22Rv1 (cell line): ENCODE measurements around the gene PLA2G6.

Source experiments
- ZFX ChIP-seq: fragments of 450-650 bp; IDR thresholded peaks from 2 replicates; pipeline ENCODE4 v1.6.1; 2017; ENCODE audit warnings: antibody characterized with exemption, borderline replicate concordance
- TF ChIP-seq, protein P1 (sequence below): fragments of 450-650 bp; IDR thresholded peaks from 2 replicates; pipeline ENCODE4 v1.5.1; 2017; ENCODE audit warnings: mild to moderate bottlenecking

GRCh38 chr22:38069372-38070249 is 112.0 kb downstream of the PLA2G6 start:
- TF ChIP-seq, protein P1, sequence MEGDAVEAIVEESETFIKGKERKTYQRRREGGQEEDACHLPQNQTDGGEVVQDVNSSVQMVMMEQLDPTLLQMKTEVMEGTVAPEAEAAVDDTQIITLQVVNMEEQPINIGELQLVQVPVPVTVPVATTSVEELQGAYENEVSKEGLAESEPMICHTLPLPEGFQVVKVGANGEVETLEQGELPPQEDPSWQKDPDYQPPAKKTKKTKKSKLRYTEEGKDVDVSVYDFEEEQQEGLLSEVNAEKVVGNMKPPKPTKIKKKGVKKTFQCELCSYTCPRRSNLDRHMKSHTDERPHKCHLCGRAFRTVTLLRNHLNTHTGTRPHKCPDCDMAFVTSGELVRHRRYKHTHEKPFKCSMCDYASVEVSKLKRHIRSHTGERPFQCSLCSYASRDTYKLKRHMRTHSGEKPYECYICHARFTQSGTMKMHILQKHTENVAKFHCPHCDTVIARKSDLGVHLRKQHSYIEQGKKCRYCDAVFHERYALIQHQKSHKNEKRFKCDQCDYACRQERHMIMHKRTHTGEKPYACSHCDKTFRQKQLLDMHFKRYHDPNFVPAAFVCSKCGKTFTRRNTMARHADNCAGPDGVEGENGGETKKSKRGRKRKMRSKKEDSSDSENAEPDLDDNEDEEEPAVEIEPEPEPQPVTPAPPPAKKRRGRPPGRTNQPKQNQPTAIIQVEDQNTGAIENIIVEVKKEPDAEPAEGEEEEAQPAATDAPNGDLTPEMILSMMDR, result no peak
- no peak for TF ChIP-seq ZFX
